Panc1 (cell line): ENCODE results near the gene POLE. TPM values are rescaled to one million over a fixed set of nuclear protein-coding genes. Genes with fewer than 3 reads are reported as not detected.

Experiments used
- ATAC-seq: fragments of 200-7000 bp; cut with Tn5 transposase; 2 replicates; pipeline ENCODE4 v1.9.1; 2020; ENCODE audit warnings: mild to moderate bottlenecking, moderate library complexity
- BruUV-seq: library from RNA; stranded (reverse); fragments of 400-500 nt; replicated peaks from 2 replicates; lab custom pipeline; 2021; lab: Mats Ljungman, UMichigan
- CTCF ChIA-PET: fragments of 300-600 bp; sonication (Branson Sonifier 250); formaldehyde crosslinking; loops from one replicate; lab custom pipeline; 2022; ENCODE audit warnings: antibody characterized with exemption; lab: Charles Lee
- POLR2A ChIA-PET: fragments of 300-600 bp; sonication (Branson Sonifier 250); formaldehyde crosslinking; loops from one replicate; lab custom pipeline; 2022; ENCODE audit warnings: antibody characterized with exemption; lab: Charles Lee
- DNase-seq: peaks from one replicate; pipeline ENCODE4 v3.0.0-alpha.2; 2010; ENCODE audit warnings: low read depth, low spot score
- H3K27ac ChIP-seq: 2 replicates; pipeline ENCODE4 v1.5.1; 2011; ENCODE audit warnings: mild to moderate bottlenecking, low read length, inconsistent platforms
- H3K27me3 ChIP-seq: fragments of 200-500 bp; sonication (Bioruptor generic); 2 replicates; pipeline ENCODE4 v1.6.0; 2014; ENCODE audit warnings: low read length, inconsistent platforms; ENCODE audit not compliant: control insufficient read depth, insufficient read depth
- H3K36me3 ChIP-seq: fragments of 200-500 bp; sonication (Bioruptor generic); 2 replicates; pipeline ENCODE4 v1.5.1; 2014; ENCODE audit warnings: inconsistent platforms, mild to moderate bottlenecking, low read length, moderate library complexity; ENCODE audit not compliant: control insufficient read depth, insufficient read depth
- H3K4me1 ChIP-seq: 2 replicates; pipeline ENCODE4 v1.5.1; 2011; ENCODE audit warnings: inconsistent platforms, mild to moderate bottlenecking, low read length, moderate library complexity; ENCODE audit not compliant: control insufficient read depth, insufficient read depth
- H3K4me3 ChIP-seq, 2 experiments: 2 replicates each; pipeline ENCODE4 v1.5.1; 2011 to 2012; ENCODE audit warnings: low read depth in 2 of 2, low read length in 2 of 2, mild to moderate bottlenecking in 2 of 2, inconsistent platforms in 1 of 2, moderate library complexity in 1 of 2
- H3K9me3 ChIP-seq: fragments of 200-500 bp; sonication (Bioruptor generic); 2 replicates; pipeline ENCODE4 v1.5.1; 2014; ENCODE audit warnings: low read depth, mild to moderate bottlenecking, inconsistent platforms, low read length, moderate library complexity; ENCODE audit not compliant: control insufficient read depth, insufficient read depth
- CTCF ChIP-seq: fragments of 450-650 bp; IDR thresholded peaks from 2 replicates; pipeline ENCODE4 v1.5.1; 2017; ENCODE audit warnings: mild to moderate bottlenecking
- POLR2AphosphoS5 ChIP-seq: IDR thresholded peaks from 2 replicates; pipeline ENCODE4 v1.6.1; 2012; ENCODE audit warnings: mild to moderate bottlenecking, low read depth, low read length, moderate library complexity
- REST ChIP-seq, 2 experiments: IDR thresholded peaks; 2 replicates each; pipeline ENCODE4 v1.6.1; 2011 to 2012; ENCODE audit warnings: low read depth in 2 of 2, control low read depth in 1 of 2, low read length in 1 of 2, mild to moderate bottlenecking in 1 of 2, moderate library complexity in 1 of 2; ENCODE audit not compliant: insufficient read depth in 1 of 2
- SIN3A ChIP-seq: IDR thresholded peaks from 2 replicates; pipeline ENCODE4 v1.6.1; 2012; ENCODE audit warnings: low read depth, mild to moderate bottlenecking, low read length, moderate library complexity, borderline replicate concordance; ENCODE audit not compliant: insufficient read depth
- TCF7L2 ChIP-seq: IDR thresholded peaks from 2 replicates; pipeline ENCODE4 v1.6.1; 2011; ENCODE audit warnings: mild to moderate bottlenecking, low read depth, low read length, inconsistent platforms
- in situ Hi-C: cut with HindIII; loops from 2 replicates; pipeline ENCODE4 v1.10.0; 2016; ENCODE audit warnings: low sequenced_read_pairs, low pct_unique_long_range_greater_than_20kb
- intact Hi-C: fragments of 100-400 bp; cut with micrococcal nuclease; formaldehyde crosslinking; loops from one replicate; pipeline ENCODE4 v1.10.0; 2022; ENCODE audit not compliant: unreplicated experiment
- total RNA-seq: library from RNA; stranded (reverse); gene quantifications from one replicate; pipeline ENCODE4 v1.2.1, GENCODE V29; 2021; ENCODE audit not compliant: unreplicated experiment

Gene POLE
- total RNA-seq, 1 experiment from 2014 or later = 112 TPM

GRCh38 chr12:132707241-132707640 lies 20.1 kb upstream of the POLE start:
- TF ChIP-seq SIN3A (no peak), POLR2AphosphoS5 (no peak), REST (IDR thresholded peaks at IDR 0.05; ENCODE audit: insufficient read depth in 1 of 2, low read depth in 2 of 2, low read length in 1 of 2) (no peak), TCF7L2 (no peak), CTCF (no peak)
- Histone ChIP-seq H3K9me3 (no peaks in the 10 kb centered on the region), H3K4me3 (no peak overlapping the region), H3K27me3 (no peaks in the 10 kb centered on the region), H3K36me3 (no peaks in the 10 kb centered on the region), H3K4me1 (peaks cover 4% of the 10 kb centered on the region; the same call in 1 of the 2 replicates), H3K27ac (no peak overlapping the region)
- BruUV-seq = no TSS peak
- ChIA-PET POLR2A (no interaction called here), CTCF (no interaction called here)
- DNase-seq = no peak
- ATAC-seq = no peak
- intact Hi-C loops = no loop called here
- in situ Hi-C loops = no loop called here

- H3K36me3 ChIP-seq = no peaks in the 10 kb centered on the region
- in situ Hi-C loops = no loop called here
- POLR2A ChIA-PET = interaction anchor here (0.6 kb wide), 1 partner anchor 8 kb away, joined by 3 read pairs; no protein-coding TSS in a partner anchor
- no peak overlapping the region for H3K4me3 ChIP-seq
- no peaks in the 10 kb centered on the region for H3K27me3 ChIP-seq
- no peak overlapping the region for H3K27ac ChIP-seq
- CTCF ChIA-PET = no interaction called here
- no peaks in the 10 kb centered on the region for H3K9me3 ChIP-seq
- ATAC-seq (no peak), DNase-seq (no peak)
- TF ChIP-seq SIN3A = no peak
- no peak for TF ChIP-seq TCF7L2
- no peak for TF ChIP-seq POLR2AphosphoS5
- TF ChIP-seq CTCF = no peak
- no peak for TF ChIP-seq REST (IDR thresholded peaks at IDR 0.05; ENCODE audit: insufficient read depth in 1 of 2, low read depth in 2 of 2, low read length in 1 of 2)
- no TSS peak for BruUV-seq
- intact Hi-C loops = no loop called here
- H3K4me1 ChIP-seq = peaks cover 3% of the 10 kb centered on the region; the same call in 1 of the 2 replicates
Measured at GRCh38 chr12:132703641-132704040, 16.5 kb upstream of the POLE start.
